ENCODE results near the gene SMG6. TPM values are rescaled to one million over a fixed set of nuclear protein-coding genes. Genes with fewer than 3 reads are reported as not detected.
A peak's percentile ranks its signal among the peaks of the same experiment; 100 is the strongest.

SMG6 gene
- total and polyA plus RNA-seq, 8 donors = 17.0 to 102 (median 24.4) TPM

GRCh38 chr17:2337544-2338314, 34.1 kb upstream of the SMG6 start:
- intact Hi-C loops (cut with DNase I; ENCODE audit: low total_unique reads) = no loop called here
- no peak for TF ChIP-seq EP300 (IDR thresholded peaks at IDR 0.05)
- TF ChIP-seq POLR2A (IDR thresholded peaks at IDR 0.05) = no peak
- peak; percentile 14 to 75 (median 74) for TF ChIP-seq POLR2AphosphoS5 (IDR thresholded peaks at IDR 0.05)
- TF ChIP-seq, protein P1, sequence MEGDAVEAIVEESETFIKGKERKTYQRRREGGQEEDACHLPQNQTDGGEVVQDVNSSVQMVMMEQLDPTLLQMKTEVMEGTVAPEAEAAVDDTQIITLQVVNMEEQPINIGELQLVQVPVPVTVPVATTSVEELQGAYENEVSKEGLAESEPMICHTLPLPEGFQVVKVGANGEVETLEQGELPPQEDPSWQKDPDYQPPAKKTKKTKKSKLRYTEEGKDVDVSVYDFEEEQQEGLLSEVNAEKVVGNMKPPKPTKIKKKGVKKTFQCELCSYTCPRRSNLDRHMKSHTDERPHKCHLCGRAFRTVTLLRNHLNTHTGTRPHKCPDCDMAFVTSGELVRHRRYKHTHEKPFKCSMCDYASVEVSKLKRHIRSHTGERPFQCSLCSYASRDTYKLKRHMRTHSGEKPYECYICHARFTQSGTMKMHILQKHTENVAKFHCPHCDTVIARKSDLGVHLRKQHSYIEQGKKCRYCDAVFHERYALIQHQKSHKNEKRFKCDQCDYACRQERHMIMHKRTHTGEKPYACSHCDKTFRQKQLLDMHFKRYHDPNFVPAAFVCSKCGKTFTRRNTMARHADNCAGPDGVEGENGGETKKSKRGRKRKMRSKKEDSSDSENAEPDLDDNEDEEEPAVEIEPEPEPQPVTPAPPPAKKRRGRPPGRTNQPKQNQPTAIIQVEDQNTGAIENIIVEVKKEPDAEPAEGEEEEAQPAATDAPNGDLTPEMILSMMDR (IDR thresholded peaks at IDR 0.05) = peak in 1 of 7 experiments; percentile 6
- whole genome bisulfite sequencing, 5 donors = 1 to 2% (median 1%) methylated on average over 20 to 91 of the region's 92 CpGs

GRCh38 chr17:2336852-2337543, 33.4 kb upstream of the SMG6 start, which contains the start of gene SGSM2:
SGSM2 (plus strand) TSS chr17:2337501; CDS start chr17:2337689, 188 bp downstream.
- peaks cover 24 to 48% (median 42%) of the 10 kb centered on the region in 4 donors for H3K36me3 ChIP-seq
- 0 to 1% (median 1%) methylated on average over 39 to 77 of the region's 77 CpGs for WGBS, 5 donors
- H3K9me3 ChIP-seq = no peaks in the 10 kb centered on the region
- H3K4me1 ChIP-seq = peaks cover 10 to 40% (median 36%) of the 10 kb centered on the region in 4 donors
- peak; percentile 65 to 92 for DNase-seq
- intact Hi-C loops (cut with DNase I; ENCODE audit: low total_unique reads) = no loop called here
- peak within 1 kb of the TSS; percentile 82 to 99 (median 95) for H3K4me3 ChIP-seq
- no peaks in the 10 kb centered on the region for H3K27me3 ChIP-seq
- TF ChIP-seq, protein P1 (IDR thresholded peaks at IDR 0.05) = no peak
- peak in 1 of 3 donors; percentile 14 for TF ChIP-seq POLR2AphosphoS5 (IDR thresholded peaks at IDR 0.05)
- H3K27ac ChIP-seq = peak within 1 kb of the TSS; percentile 90 to 96 (median 95)

More at GRCh38 chr17:2337544-2338314, 34.1 kb upstream of the SMG6 start:
- peaks cover 24 to 47% (median 39%) of the 10 kb centered on the region in 4 donors for H3K36me3 ChIP-seq
- H3K4me3 ChIP-seq = peak overlapping the region; percentile 82 to 99 (median 95)
- H3K27ac ChIP-seq = peak overlapping the region; percentile 90 to 96 (median 95)
- no peaks in the 10 kb centered on the region for H3K9me3 ChIP-seq
- peak; percentile 79 to 91 for DNase-seq
- peaks cover 10 to 40% (median 36%) of the 10 kb centered on the region in 4 donors for H3K4me1 ChIP-seq
- no peaks in the 10 kb centered on the region for H3K27me3 ChIP-seq

- Histone ChIP-seq H3K4me1 (peaks cover 10 to 40% (median 36%) of the 10 kb centered on the region in 4 donors), H3K27ac (peak within 1 kb of the TSS; percentile 90 to 96 (median 95)), H3K9me3 (no peaks in the 10 kb centered on the region), H3K4me3 (peak within 1 kb of the TSS; percentile 82 to 99 (median 95)), H3K27me3 (no peaks in the 10 kb centered on the region), H3K36me3 (peaks cover 29 to 48% (median 42%) of the 10 kb centered on the region in 4 donors)
- intact Hi-C loops (cut with DNase I; ENCODE audit: low total_unique reads) = no loop called here
- WGBS, 5 donors = 0 to 1% (median 0%) methylated on average over 25 to 48 of the region's 48 CpGs
- TF ChIP-seq POLR2A (IDR thresholded peaks at IDR 0.05) (peak in 2 of 4 donors; percentile 56 to 67), EP300 (IDR thresholded peaks at IDR 0.05) (no peak), POLR2AphosphoS5 (IDR thresholded peaks at IDR 0.05) (peak; percentile 76 to 94 (median 88))
- TF ChIP-seq, protein P1 (IDR thresholded peaks at IDR 0.05) = peak in 2 of 7 experiments; percentile 8 to 9
- DNase-seq = peak; percentile 92 to 98
Measured at GRCh38 chr17:2336215-2336851, 32.7 kb upstream of the SMG6 start, which contains the start of gene TSR1. TSR1 (minus strand) TSS chr17:2336457; CDS start chr17:2336427, 30 bp downstream.
